HG02970 (cell line): ENCODE data around the gene OR14A2.
"Not testable (repeated sequence)": the region's sequence is repeated elsewhere in the genome, so short reads cannot be mapped to it uniquely, and the experiment has no call there.

Experiments used
- ATAC-seq: cut with Tn5 transposase; IDR thresholded peaks from one replicate; pipeline ENCODE4 v1.9.1; 2021; ENCODE audit warnings: mild to moderate bottlenecking, moderate library complexity, moderate number of reproducible peaks; ENCODE audit not compliant: unreplicated experiment, low FRiP score

Gene OR14A2

GRCh38 chr1:247748041-247748440, at the start of gene OR14A2:
Gene OR14A2, minus strand, starts transcription at chr1:247748141.
- ATAC-seq, result no peak

- no peak for ATAC-seq
Observed at GRCh38 chr1:247797518-247797917, 49.6 kb upstream of the OR14A2 start.

- no peak for ATAC-seq
Observed at GRCh38 chr1:247769603-247770002, 21.7 kb upstream of the OR14A2 start.

- ATAC-seq, result no peak
Observed at GRCh38 chr1:247760456-247760855, 12.5 kb upstream of the OR14A2 start, which contains the start of gene OR1C1. Gene OR1C1, minus strand, starts transcription at chr1:247760556. Its CDS starts 2,150 bp downstream, at chr1:247758406.

- ATAC-seq, result not testable (repeated sequence)
Observed at GRCh38 chr1:247754311-247754710, 6.4 kb upstream of the OR14A2 start.

- no peak for ATAC-seq
Observed at GRCh38 chr1:247749870-247750269, 1.9 kb upstream of the OR14A2 start.

GRCh38 chr1:247747616-247748015, 325 bp downstream of the OR14A2 start:
- no peak for ATAC-seq

- no peak for ATAC-seq
Observed at GRCh38 chr1:247746391-247746935, 1.5 kb downstream of the OR14A2 start.

GRCh38 chr1:247742215-247742760, 5.7 kb downstream of the OR14A2 start:
- ATAC-seq, result not testable (repeated sequence)

- ATAC-seq, result no peak
Observed at GRCh38 chr1:247741756-247742155, 6.2 kb downstream of the OR14A2 start.

- ATAC-seq, result no peak
Observed at GRCh38 chr1:247740721-247741120, 7.2 kb downstream of the OR14A2 start.

GRCh38 chr1:247738315-247738714, 9.6 kb downstream of the OR14A2 start, which contains the start of gene OR14K1:
Gene OR14K1, plus strand, starts transcription at chr1:247738615. Its CDS starts 0 bp downstream, at chr1:247738615.
- no peak for ATAC-seq

GRCh38 chr1:247721222-247721621, 26.7 kb downstream of the OR14A2 start:
- ATAC-seq, result no peak

GRCh38 chr1:247716546-247716945, 31.4 kb downstream of the OR14A2 start, which contains the start of gene OR6F1:
Gene OR6F1, minus strand, starts transcription at chr1:247716646. Its CDS starts 3,891 bp downstream, at chr1:247712755.
- ATAC-seq, result no peak

- ATAC-seq, result no peak
Observed at GRCh38 chr1:247713753-247714152, 34.2 kb downstream of the OR14A2 start.

GRCh38 chr1:247710681-247711080, 37.3 kb downstream of the OR14A2 start:
- ATAC-seq, result not testable (repeated sequence)

GRCh38 chr1:247701338-247701737, 46.6 kb downstream of the OR14A2 start:
- ATAC-seq, result no peak

- peak; percentile 85 for ATAC-seq
Observed at GRCh38 chr1:247681288-247681897, 66.5 kb downstream of the OR14A2 start.

GRCh38 chr1:247680171-247680570, 67.8 kb downstream of the OR14A2 start:
- ATAC-seq, result no peak

- no peak for ATAC-seq
Observed at GRCh38 chr1:247679639-247680038, 68.3 kb downstream of the OR14A2 start, which contains the start of gene OR13G1. Gene OR13G1, minus strand, starts transcription at chr1:247679739. Its CDS starts 6,698 bp downstream, at chr1:247673041.
